K562 (cell line): ENCODE results near the gene KCTD11. TPM values are rescaled to one million over a fixed set of nuclear protein-coding genes. Genes with fewer than 3 reads are reported as not detected.
A peak's percentile ranks its signal among the peaks of the same experiment; 100 is the strongest.

Experiments
- ATAC-seq: fragments of 200-7000 bp; cut with Tn5 transposase; 3 replicates; pipeline ENCODE4 v1.9.1; 2020; ENCODE audit warnings: moderate library complexity
- BruUV-seq: library from RNA; stranded (reverse); fragments of 400-500 nt; replicated peaks from 2 replicates; lab custom pipeline; 2021; lab: Mats Ljungman, UMichigan
- CTCF ChIA-PET: fragments of 300-600 bp; formaldehyde crosslinking; extraction: SDS; loops from one replicate; lab custom pipeline; 2021; ENCODE audit warnings: low intra/inter-chr PET ratio; lab: Yijun Ruan, JAX
- POLR2A ChIA-PET: fragments of 300-600, 350-650 bp; sonication (Branson Sonifier 250); formaldehyde crosslinking; extraction: SDS; loops from one replicate; lab custom pipeline; 2021; ENCODE audit warnings: antibody characterized with exemption, inconsistent platforms; lab: Yijun Ruan, JAX
- DNase-seq, 4 experiments: peaks; one replicate each; pipeline versions ENCODE4 v3.0.0 to v3.0.0-alpha.2; 2011 to 2018; ENCODE audit warnings: low spot score in 3 of 4, mixed read lengths in 3 of 4; ENCODE audit errors: extremely low read depth in 1 of 4
- FAIRE-seq: peaks from 2 replicates; lab custom pipeline; 2011; peaks lifted over from hg19 to GRCh38; lab: Jason Lieb, UNC
- H2AFZ ChIP-seq: 2 replicates; pipeline ENCODE4 v1.6.0; 2011; ENCODE audit warnings: low read depth, low read length, control low read depth, inconsistent platforms
- H3K27ac ChIP-seq: fragments of 200-600 bp; 3 replicates; pipeline ENCODE4 v1.8.0; 2011; ENCODE audit warnings: low read depth, mild to moderate bottlenecking, control low read depth, inconsistent platforms, low read length, moderate library complexity, mixed read lengths; ENCODE audit errors: extremely low read depth
- H3K27me3 ChIP-seq, 2 experiments: fragments of 300-600 bp in 1 of 2; 2 replicates in 1 of 2; 3 replicates in 1 of 2; pipeline versions ENCODE4 v1.6.0 to v1.8.0; 2011; ENCODE audit warnings: inconsistent platforms in 2 of 2, low read length in 2 of 2, mild to moderate bottlenecking in 1 of 2, mixed read lengths in 1 of 2, moderate library complexity in 1 of 2; ENCODE audit not compliant: control insufficient read depth in 2 of 2, insufficient read depth in 2 of 2
- H3K36me3 ChIP-seq: fragments of 300-600 bp; 3 replicates; pipeline ENCODE4 v1.8.0; 2011; ENCODE audit warnings: mild to moderate bottlenecking, low read length, inconsistent platforms; ENCODE audit not compliant: control insufficient read depth, insufficient read depth
- H3K4me1 ChIP-seq, 2 experiments: fragments of 200-600 bp in 1 of 2; replicated peaks in 1 of 2; 2 replicates in 1 of 2; 3 replicates in 1 of 2; pipeline versions ENCODE4 v1.5.1 to v1.8.0; 2011; ENCODE audit warnings: inconsistent platforms in 2 of 2, low read length in 2 of 2, mild to moderate bottlenecking in 1 of 2, mixed read lengths in 1 of 2, moderate library complexity in 1 of 2; ENCODE audit not compliant: control insufficient read depth in 2 of 2, insufficient read depth in 2 of 2
- H3K4me2 ChIP-seq: 2 replicates; pipeline ENCODE4 v1.6.1; 2011; ENCODE audit warnings: low read length, control low read depth, inconsistent platforms, mixed read lengths; ENCODE audit not compliant: insufficient read depth
- H3K4me3 ChIP-seq: fragments of 200-600 bp; sonication (generic), shearing (Covaris generic); 2 replicates; pipeline ENCODE4 v1.5.1; 2016; ENCODE audit warnings: control low read depth, inconsistent platforms
- H3K79me2 ChIP-seq: fragments of 200-600 bp; 3 replicates; pipeline ENCODE4 v1.8.0; 2011; ENCODE audit warnings: low read length, inconsistent platforms; ENCODE audit not compliant: control insufficient read depth, insufficient read depth
- H3K9ac ChIP-seq, 2 experiments: 2 replicates each; pipeline versions ENCODE4 v1.6.0 to v1.6.1; 2011; ENCODE audit warnings: low read depth in 2 of 2, low read length in 2 of 2, control low read depth in 1 of 2, inconsistent platforms in 1 of 2, mild to moderate bottlenecking in 1 of 2, mixed read lengths in 1 of 2; ENCODE audit not compliant: insufficient read depth in 1 of 2
- H3K9me1 ChIP-seq: one replicate; pipeline ENCODE4 v1.6.0; 2011; ENCODE audit warnings: inconsistent platforms, mild to moderate bottlenecking, low read length, moderate library complexity; ENCODE audit not compliant: control insufficient read depth, insufficient read depth
- H3K9me3 ChIP-seq: replicated peaks from 2 replicates; pipeline ENCODE4 v1.5.1; 2011; ENCODE audit warnings: low read depth, low read length, inconsistent platforms; ENCODE audit not compliant: control insufficient read depth, insufficient read depth
- H4K20me1 ChIP-seq: replicated peaks from 2 replicates; pipeline ENCODE4 v1.6.1; 2011; ENCODE audit warnings: low read length, inconsistent platforms, mixed read lengths; ENCODE audit not compliant: control insufficient read depth, insufficient read depth
- EP400 ChIP-seq: fragments of 450-650 bp; IDR thresholded peaks from 2 replicates; pipeline ENCODE4 v1.6.1; 2017; ENCODE audit warnings: antibody characterized with exemption, mild to moderate bottlenecking, moderate library complexity
- GATAD2A ChIP-seq: fragments of 450-650 bp; IDR thresholded peaks from 2 replicates; pipeline ENCODE4 v1.6.1; 2017
- HDAC1 ChIP-seq, 2 experiments: fragments of 450-650 bp; IDR thresholded peaks; 2 replicates each; pipeline ENCODE4 v1.6.1; 2016 to 2017; ENCODE audit warnings: inconsistent platforms in 1 of 2, mild to moderate bottlenecking in 1 of 2, moderate library complexity in 1 of 2
- IFI16 ChIP-seq: fragments of 250-450 bp; sonication (Bioruptor Pico); IDR thresholded peaks from 2 replicates; pipeline ENCODE4 v2.1.2; 2022; ENCODE audit warnings: mild to moderate bottlenecking, inconsistent platforms
- KDM5B ChIP-seq: fragments of 200-600 bp; sonication (generic); IDR thresholded peaks from 2 replicates; pipeline ENCODE4 v1.6.1; 2012; ENCODE audit warnings: low read depth, mild to moderate bottlenecking, moderate library complexity, low read length, control low read depth, inconsistent platforms; ENCODE audit not compliant: insufficient replicate concordance
- MYC ChIP-seq, 2 experiments: fragments of 250-450 bp in 1 of 2; sonication (Bioruptor Pico) in 1 of 2; IDR thresholded peaks; 2 replicates each; pipeline versions ENCODE4 v1.5.1 to v1.6.1; 2012 to 2021; ENCODE audit warnings: low read depth in 2 of 2, borderline replicate concordance in 1 of 2, improper control_type of control experiment in 1 of 2, low read length in 1 of 2, mild to moderate bottlenecking in 1 of 2, moderate library complexity in 1 of 2
- NR3C1 ChIP-seq: sonication (generic); formaldehyde crosslinking; IDR thresholded peaks from 2 replicates; pipeline ENCODE4 v1.8.1; 2022; ENCODE audit warnings: missing genetic modification reagents
- NRF1 ChIP-seq, 2 experiments: fragments of 450-650 bp; IDR thresholded peaks in 1 of 2; conservative IDR thresholded peaks in 1 of 2; 2 replicates each; pipeline ENCODE4 v1.6.1; 2014; ENCODE audit warnings: mild to moderate bottlenecking in 2 of 2
- POLR2A ChIP-seq: fragments of 450-650 bp; conservative IDR thresholded peaks from 2 replicates; pipeline ENCODE4 v1.6.1; 2016
- RAD21 ChIP-seq, 2 experiments: fragments of 250-450 bp in 1 of 2; fragments of 450-650 bp in 1 of 2; sonication (Bioruptor Pico) in 1 of 2; formaldehyde crosslinking in 1 of 2; IDR thresholded peaks in 1 of 2; conservative IDR thresholded peaks in 1 of 2; 2 replicates each; pipeline versions ENCODE4 v1.4.0 to v1.8.0; 2020 to 2022; ENCODE audit warnings: mild to moderate bottlenecking in 2 of 2, moderate library complexity in 1 of 2
- SIX5 ChIP-seq, 2 experiments: IDR thresholded peaks; 2 replicates each; pipeline ENCODE4 v1.6.1; 2011; ENCODE audit warnings: low read length in 2 of 2, borderline replicate concordance in 1 of 2, low read depth in 1 of 2, mild to moderate bottlenecking in 1 of 2, moderate library complexity in 1 of 2; ENCODE audit not compliant: insufficient read depth in 1 of 2
- SMAD4 ChIP-seq: fragments of 250-450 bp; sonication (Bioruptor Pico); conservative IDR thresholded peaks from 2 replicates; pipeline ENCODE4 v1.8.0; 2021; ENCODE audit warnings: inconsistent platforms, mild to moderate bottlenecking, moderate library complexity
- SUPT5H ChIP-seq: fragments of 450-650 bp; IDR thresholded peaks from 2 replicates; pipeline ENCODE4 v1.6.1; 2016
- ZNF175 ChIP-seq: fragments of 200-800 bp; sonication (Bioruptor generic); IDR thresholded peaks from 2 replicates; pipeline ENCODE4 v1.6.1; 2016; ENCODE audit warnings: low read depth, mild to moderate bottlenecking, missing genetic modification characterization, missing compliant biosample characterization
- WGBS: fragments of 100-300 bp; shearing (Covaris generic); methylation state at CpG from one replicate; pipeline ENCODE4 v1.1.6; 2016; ENCODE audit warnings: low coverage, mixed read lengths; ENCODE audit not compliant: insufficient coverage; ENCODE audit errors: missing lambda C conversion rate; 5-methylcytosine and 5-hydroxymethylcytosine counted together
- in situ Hi-C: fragments of 300-500 bp; cut with MboI; formaldehyde crosslinking; loops from 4 replicates; pipeline ENCODE4 v1.15.0; 2018; ENCODE audit warnings: inconsistent platforms, mixed read lengths
- intact Hi-C: fragments of 100-400 bp; cut with micrococcal nuclease; formaldehyde crosslinking; loops from 2 replicates; pipeline ENCODE4 v1.14.2; 2022
- polyA plus RNA-seq, 8 experiments: library from polyadenylated mRNA; depleted of rRNA in 4 of 8; stranded (reverse) in 5 of 8; unstranded in 3 of 8; fragments of >200 nt; fragmentation: Nextera tagmentation in 2 of 8; fragmentation: Illumina TruSeq in 1 of 8; extraction: Ambion mirVana in 2 of 8; extraction: Trizol in 1 of 8; gene quantifications; 2 replicates each; pipeline versions ENCODE4 v1.2.1 to v1.2.3, GENCODE V29; 2011 to 2014; ENCODE audit warnings: inconsistent platforms in 1 of 8, missing spikeins in 1 of 8
- total RNA-seq, 7 experiments: library from RNA; depleted of rRNA in 6 of 7; stranded (reverse); fragments of >200 nt in 6 of 7; fragmentation: Illumina TruSeq in 2 of 7; extraction: Trizol in 2 of 7; gene quantifications; 2 replicates each; pipeline versions ENCODE4 v1.2.1 to v1.2.3, GENCODE V29; 2011 to 2021; ENCODE audit warnings: low replicate concordance in 1 of 7
- TF ChIP-seq, protein P1 (sequence below): sonication (generic); formaldehyde crosslinking; IDR thresholded peaks from 2 replicates; pipeline ENCODE4 v1.8.1; 2023; ENCODE audit warnings: mild to moderate bottlenecking, missing genetic modification reagents
- TF ChIP-seq, protein P2 (sequence below), 2 experiments: fragments of 150-350 bp in 1 of 2; IDR thresholded peaks; 2 replicates each; pipeline ENCODE4 v1.6.1; 2012 to 2016; ENCODE audit warnings: low read depth in 2 of 2, low read length in 2 of 2, mild to moderate bottlenecking in 1 of 2, moderate library complexity in 1 of 2

Gene KCTD11
- total and polyA plus RNA-seq, 9 of the 15 experiments (the other 6 are each of a cell fraction or from before 2014, with no cell fraction given): 0.01 to 3.2 (median 2.5) TPM; not detected in 1

DNA sequence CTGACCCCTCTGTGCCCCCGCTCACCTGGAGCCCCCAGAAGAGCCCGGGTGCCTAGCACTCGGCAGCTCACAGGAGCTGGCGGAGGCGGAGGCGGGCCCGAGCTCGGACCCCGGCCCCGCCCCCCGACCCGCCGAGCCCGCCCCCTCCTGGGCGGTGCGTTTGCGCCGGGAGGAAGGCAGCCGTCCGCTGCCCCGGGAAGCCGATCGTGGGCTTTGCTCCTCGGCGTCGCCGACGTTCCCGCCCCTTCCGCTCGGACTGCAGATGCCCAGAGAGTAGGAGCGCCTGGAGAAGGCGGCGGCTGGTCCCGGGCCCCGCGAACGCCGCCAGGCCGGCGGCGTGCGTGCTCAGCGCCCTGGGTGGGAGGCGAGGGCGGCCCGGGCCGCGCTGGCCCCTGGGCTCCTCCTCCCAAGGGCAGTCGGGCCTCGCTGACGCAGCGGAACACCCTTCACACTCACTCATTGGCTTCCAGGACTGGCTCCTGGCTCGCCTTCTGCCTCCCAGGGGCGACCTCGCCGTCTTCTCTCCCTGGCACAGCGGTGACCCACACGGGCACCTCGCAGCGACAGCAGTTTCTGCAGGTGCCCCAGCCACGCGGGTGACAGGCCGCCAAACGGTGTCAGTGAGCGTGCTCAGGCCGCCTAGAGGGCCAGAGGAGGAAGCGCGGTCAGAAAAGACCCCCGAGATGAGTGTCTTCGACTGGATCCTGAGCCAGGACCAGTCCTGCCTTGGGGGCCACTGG is 42.7 kb downstream of the KCTD11 start, which contains the start of gene PLSCR3:
Gene PLSCR3 (minus strand): TSS at position 74 of the 740 bp plus-strand sequence. CDS start 415 bp downstream, outside the sequence.
- H3K9me3 ChIP-seq: no peaks in the 10 kb centered on the region
- H2AFZ ChIP-seq: peak within 1 kb of the TSS; percentile 84
- no peaks in the 10 kb centered on the region for H3K79me2 ChIP-seq
- H3K27ac ChIP-seq: peak within 1 kb of the TSS; percentile 79
- in situ Hi-C loops: no loop called here
- peaks cover 3 to 24% of the 10 kb centered on the region in 2 experiments; a peak in 4 of 5 replicates for H3K4me1 ChIP-seq
- 2% methylated on average over 11 of the region's 71 CpGs for WGBS
- ChIA-PET POLR2A (interaction anchor here (0.6 kb wide), 2 partner anchors 52 to 91 kb away, joined by 3 to 4 read pairs; no protein-coding TSS in a partner anchor), CTCF (interaction anchor here (0.6 kb wide), 1 partner anchor 98 kb away, joined by 3 read pairs; no protein-coding TSS in a partner anchor)
- H3K9me1 ChIP-seq: no peaks in the 10 kb centered on the region
- peak within 1 kb of the TSS; percentile 74 for H3K4me2 ChIP-seq
- H3K27me3 ChIP-seq: no peaks in the 10 kb centered on the region
- H3K4me3 ChIP-seq: peak within 1 kb of the TSS; percentile 68
- H3K9ac ChIP-seq: peak within 1 kb of the TSS; percentile 75 to 97
- intact Hi-C loops: no loop called here
- ATAC-seq (peak; percentile 97), DNase-seq (peak; percentile 84 to 91 (median 88)), FAIRE-seq (peak; percentile 77)
- H3K36me3 ChIP-seq: no peaks in the 10 kb centered on the region
- TSS peak; percentile 78 for BruUV-seq
- no peaks in the 10 kb centered on the region for H4K20me1 ChIP-seq
- TF ChIP-seq, protein P1, sequence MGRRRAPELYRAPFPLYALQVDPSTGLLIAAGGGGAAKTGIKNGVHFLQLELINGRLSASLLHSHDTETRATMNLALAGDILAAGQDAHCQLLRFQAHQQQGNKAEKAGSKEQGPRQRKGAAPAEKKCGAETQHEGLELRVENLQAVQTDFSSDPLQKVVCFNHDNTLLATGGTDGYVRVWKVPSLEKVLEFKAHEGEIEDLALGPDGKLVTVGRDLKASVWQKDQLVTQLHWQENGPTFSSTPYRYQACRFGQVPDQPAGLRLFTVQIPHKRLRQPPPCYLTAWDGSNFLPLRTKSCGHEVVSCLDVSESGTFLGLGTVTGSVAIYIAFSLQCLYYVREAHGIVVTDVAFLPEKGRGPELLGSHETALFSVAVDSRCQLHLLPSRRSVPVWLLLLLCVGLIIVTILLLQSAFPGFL (CRISPR knock-in tag): no peak
- TF ChIP-seq HDAC1 (IDR thresholded peaks at IDR 0.05) (peak in 1 of 2 experiments; percentile 69; a peak in 2 of 4 replicates), SUPT5H (peak; percentile 54), SIX5 (IDR thresholded peaks at IDR 0.05; ENCODE audit: borderline replicate concordance in 1 of 2, insufficient read depth in 1 of 2, low read depth in 1 of 2, low read length in 2 of 2) (no peak), NRF1 (conservative IDR thresholded peaks at IDR 0.05 in 1 of 2, IDR thresholded peaks at IDR 0.05 in 1 of 2) (peak; percentile 65 to 71), ZNF175 (CRISPR knock-in tag) (no peak), SMAD4 (peak; percentile 33; the same call in 1 of the 2 replicates), GATAD2A (no peak), IFI16 (CRISPR knock-in tag) (no peak), POLR2A (peak; percentile 66; the same call in 1 of the 2 replicates), NR3C1 (CRISPR knock-in tag) (0 out of 2 replicates have a peak, but pooled peaks have one; percentile 46), MYC (IDR thresholded peaks at IDR 0.05; ENCODE audit: low read depth, low read length) (peak; percentile 60; the same call in 1 of the 2 replicates), MYC (CRISPR knock-in tag; IDR thresholded peaks at IDR 0.05; ENCODE audit: borderline replicate concordance, low read depth) (no peak), KDM5B (peak; percentile 60), EP400 (peak; percentile 76), RAD21 (CRISPR knock-in tag; conservative IDR thresholded peaks at IDR 0.05 in 1 of 2, IDR thresholded peaks at IDR 0.05 in 1 of 2) (0 out of 4 replicates have a peak, but pooled peaks of 1 of the 2 experiments have one; percentile 10)
- TF ChIP-seq, protein P2, sequence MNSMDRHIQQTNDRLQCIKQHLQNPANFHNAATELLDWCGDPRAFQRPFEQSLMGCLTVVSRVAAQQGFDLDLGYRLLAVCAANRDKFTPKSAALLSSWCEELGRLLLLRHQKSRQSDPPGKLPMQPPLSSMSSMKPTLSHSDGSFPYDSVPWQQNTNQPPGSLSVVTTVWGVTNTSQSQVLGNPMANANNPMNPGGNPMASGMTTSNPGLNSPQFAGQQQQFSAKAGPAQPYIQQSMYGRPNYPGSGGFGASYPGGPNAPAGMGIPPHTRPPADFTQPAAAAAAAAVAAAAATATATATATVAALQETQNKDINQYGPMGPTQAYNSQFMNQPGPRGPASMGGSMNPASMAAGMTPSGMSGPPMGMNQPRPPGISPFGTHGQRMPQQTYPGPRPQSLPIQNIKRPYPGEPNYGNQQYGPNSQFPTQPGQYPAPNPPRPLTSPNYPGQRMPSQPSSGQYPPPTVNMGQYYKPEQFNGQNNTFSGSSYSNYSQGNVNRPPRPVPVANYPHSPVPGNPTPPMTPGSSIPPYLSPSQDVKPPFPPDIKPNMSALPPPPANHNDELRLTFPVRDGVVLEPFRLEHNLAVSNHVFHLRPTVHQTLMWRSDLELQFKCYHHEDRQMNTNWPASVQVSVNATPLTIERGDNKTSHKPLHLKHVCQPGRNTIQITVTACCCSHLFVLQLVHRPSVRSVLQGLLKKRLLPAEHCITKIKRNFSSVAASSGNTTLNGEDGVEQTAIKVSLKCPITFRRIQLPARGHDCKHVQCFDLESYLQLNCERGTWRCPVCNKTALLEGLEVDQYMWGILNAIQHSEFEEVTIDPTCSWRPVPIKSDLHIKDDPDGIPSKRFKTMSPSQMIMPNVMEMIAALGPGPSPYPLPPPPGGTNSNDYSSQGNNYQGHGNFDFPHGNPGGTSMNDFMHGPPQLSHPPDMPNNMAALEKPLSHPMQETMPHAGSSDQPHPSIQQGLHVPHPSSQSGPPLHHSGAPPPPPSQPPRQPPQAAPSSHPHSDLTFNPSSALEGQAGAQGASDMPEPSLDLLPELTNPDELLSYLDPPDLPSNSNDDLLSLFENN (IDR thresholded peaks at IDR 0.05; ENCODE audit: low read depth in 2 of 2, low read length in 2 of 2): no peak
